EH (cell line): Measurements from ENCODE around the gene PDCD7.
"Not testable (repeated sequence)": the region's sequence is repeated elsewhere in the genome, so short reads cannot be mapped to it uniquely, and the experiment has no call there.

Source experiments
- DNase-seq: peaks from one replicate; pipeline ENCODE4 v3.0.0-alpha.2; 2015; ENCODE audit warnings: low read depth

PDCD7 gene

DNA sequence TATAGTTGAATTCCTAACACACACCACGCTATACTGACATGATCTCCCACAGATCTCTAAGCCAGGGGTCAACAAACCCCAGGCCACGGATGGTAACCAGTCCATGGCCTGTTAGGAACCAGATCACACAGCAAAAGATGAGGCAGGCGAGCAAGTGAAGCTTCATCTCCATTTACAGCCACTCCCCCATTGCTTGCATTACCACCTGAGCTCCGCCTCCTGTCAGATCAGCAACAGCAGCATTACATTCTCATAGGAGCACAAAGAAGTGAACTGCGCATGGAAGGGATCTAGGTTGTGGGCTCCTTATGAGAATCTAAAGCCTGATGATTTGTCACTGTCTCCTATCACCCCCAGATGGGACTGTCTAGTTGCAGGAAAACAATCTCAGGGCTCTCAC is 2.7 kb downstream of the PDCD7 start:
- no peak for DNase-seq

DNA sequence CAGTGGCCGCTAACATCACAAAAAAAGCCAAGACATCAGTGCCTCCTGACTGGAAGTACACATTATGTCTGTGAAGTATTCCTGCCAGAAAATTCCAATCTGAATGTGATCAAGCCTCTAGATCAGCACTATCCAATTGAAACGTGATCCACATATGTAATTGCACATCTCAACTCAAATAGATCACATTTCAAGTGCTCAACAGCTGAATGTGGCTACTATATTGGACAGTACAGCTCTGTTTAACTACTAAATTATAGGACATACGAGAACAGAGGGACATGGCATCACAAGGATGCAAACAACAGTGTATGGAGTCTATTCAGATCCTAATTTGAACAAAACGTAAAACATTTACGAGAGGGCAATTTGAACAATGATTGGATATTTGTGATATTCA is 18.1 kb downstream of the PDCD7 start:
- DNase-seq, result no peak

DNA sequence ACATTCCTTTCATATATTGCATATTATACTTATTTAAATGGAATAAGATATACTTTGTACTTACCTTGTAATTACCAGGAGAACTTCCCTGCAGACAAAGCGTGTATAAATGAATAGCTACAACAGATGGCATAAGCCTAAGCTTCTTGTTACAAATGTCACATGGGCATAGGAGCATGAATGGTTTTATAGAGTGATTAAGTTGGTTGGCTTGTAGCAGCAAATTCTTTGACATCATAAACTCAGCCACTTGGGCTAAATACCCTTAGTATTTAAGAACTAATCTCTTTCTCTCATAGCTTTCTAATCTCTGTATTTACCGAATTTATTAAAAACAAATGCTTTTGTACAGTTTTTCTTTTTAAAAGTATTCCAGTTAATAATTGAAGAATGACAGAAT is 18.5 kb downstream of the PDCD7 start, which contains the start of gene UBAP1L:
Gene UBAP1L, minus strand, starts transcription at position 115 of the 400 bp plus-strand sequence. CDS start 8,985 bp downstream, outside the sequence.
- DNase-seq, result peak; percentile 12

GRCh38 chr15:65110676-65111292 is 22.8 kb downstream of the PDCD7 start:
- peak; percentile 13 for DNase-seq

DNA sequence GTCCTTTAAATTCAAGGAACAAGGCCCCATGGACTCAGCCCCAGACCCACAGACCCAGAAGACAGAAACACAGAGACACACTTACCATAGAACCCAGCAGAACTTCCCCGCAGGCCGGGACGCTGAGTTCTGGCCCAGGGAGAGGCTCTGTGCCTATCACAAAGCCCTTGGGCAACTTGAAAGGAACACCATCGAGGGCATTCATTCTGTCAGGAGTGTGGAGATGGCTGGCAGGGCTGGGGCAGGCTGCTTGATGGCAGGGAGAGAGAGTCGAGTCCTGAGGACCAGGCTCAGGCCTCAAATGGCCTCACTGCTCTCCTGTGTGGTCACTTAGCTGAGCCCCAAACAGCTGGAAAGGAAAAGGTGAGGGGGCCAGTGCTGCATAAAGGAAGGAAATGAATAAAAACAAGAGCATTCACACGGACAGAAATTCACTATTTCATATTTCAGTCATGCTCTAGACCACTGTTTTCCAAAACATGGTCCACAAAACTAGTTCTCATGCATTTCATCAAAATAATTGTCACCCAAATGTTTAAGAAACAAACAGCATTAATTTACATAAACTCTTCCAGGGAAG is 27.5 kb downstream of the PDCD7 start:
- DNase-seq, result no peak

- no peak for DNase-seq
Measured at GRCh38 chr15:65105038-65105437, 28.6 kb downstream of the PDCD7 start.

- no peak for DNase-seq
Measured at GRCh38 chr15:65102912-65103311, 30.7 kb downstream of the PDCD7 start.

DNA sequence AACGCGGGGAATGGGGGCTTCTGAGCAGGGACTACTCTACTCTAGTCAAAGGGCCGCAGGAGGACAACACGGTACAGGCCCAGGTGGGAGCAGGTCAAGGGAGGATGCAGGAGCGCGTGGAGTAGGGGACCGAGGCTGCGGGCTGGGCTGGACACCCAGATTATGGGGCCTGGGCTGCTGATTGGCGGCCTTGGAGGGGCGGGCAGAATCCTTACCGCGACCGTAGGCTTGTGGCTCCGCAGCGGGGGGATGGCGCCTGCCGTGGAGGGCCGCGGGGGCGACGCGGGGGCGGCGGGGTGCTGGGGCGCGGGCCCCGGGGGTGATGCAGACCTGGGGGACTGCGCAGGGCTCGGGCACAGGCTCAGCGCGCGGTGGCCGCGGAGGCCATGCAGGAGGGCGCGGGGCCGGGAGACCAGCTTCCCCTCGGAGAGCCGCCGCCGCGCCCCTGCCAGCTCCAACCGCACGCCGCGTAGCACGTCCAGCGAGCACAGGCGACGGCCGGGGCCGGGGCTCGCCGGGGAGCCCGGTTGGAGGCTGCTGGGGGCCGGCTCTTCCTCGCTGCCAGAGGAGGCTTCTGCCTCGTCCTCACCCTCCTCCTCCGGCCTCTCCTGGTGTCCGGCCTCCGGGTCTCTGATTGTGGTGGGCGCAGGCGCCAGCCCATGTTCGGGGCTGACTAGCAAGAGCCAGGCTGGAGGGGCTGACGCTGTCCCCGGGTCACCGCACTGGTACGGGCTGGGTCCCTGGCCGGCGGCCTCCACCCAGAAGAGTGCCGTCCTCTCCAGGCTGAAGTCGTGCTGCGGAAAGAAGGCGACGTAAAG is 31.5 kb downstream of the PDCD7 start:
- no peak for DNase-seq

DNA sequence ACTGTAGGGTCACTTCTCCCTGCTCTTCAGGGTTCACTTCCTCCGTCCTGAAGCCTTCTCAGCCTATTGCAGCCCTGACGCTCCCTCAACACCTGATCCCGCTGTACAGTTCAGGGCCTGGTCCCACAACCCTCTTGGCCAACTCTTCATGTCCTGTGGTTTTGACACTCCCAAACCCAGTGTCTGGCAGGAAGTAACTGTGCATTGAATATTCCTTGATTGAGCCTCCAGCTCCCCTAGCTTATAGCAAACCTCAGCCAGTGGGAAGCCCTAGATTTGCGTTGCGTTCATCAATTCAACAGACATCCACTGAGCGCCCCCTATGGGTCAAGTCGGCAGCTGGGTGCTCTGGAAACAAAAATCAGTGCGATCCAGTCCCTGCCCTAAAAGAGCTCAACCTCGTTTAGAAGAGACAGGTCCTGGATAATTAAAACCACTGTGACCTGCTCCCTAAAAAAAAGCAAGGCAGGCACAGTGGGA is 32.2 kb downstream of the PDCD7 start:
- DNase-seq, result peak; percentile 58

GRCh38 chr15:65100442-65100841 is 33.2 kb downstream of the PDCD7 start:
- no peak for DNase-seq

GRCh38 chr15:65099801-65100200 is 33.8 kb downstream of the PDCD7 start:
- DNase-seq, result not testable (repeated sequence)

GRCh38 chr15:65099336-65099735 is 34.3 kb downstream of the PDCD7 start:
- no peak for DNase-seq

GRCh38 chr15:65097651-65098263 is 35.9 kb downstream of the PDCD7 start:
- DNase-seq, result no peak

GRCh38 chr15:65096481-65097385 is 36.9 kb downstream of the PDCD7 start:
- no peak for DNase-seq

GRCh38 chr15:65095747-65096104 is 37.9 kb downstream of the PDCD7 start:
- DNase-seq, result no peak

- no peak for DNase-seq
Measured at GRCh38 chr15:65095011-65095746, 38.4 kb downstream of the PDCD7 start.

DNA sequence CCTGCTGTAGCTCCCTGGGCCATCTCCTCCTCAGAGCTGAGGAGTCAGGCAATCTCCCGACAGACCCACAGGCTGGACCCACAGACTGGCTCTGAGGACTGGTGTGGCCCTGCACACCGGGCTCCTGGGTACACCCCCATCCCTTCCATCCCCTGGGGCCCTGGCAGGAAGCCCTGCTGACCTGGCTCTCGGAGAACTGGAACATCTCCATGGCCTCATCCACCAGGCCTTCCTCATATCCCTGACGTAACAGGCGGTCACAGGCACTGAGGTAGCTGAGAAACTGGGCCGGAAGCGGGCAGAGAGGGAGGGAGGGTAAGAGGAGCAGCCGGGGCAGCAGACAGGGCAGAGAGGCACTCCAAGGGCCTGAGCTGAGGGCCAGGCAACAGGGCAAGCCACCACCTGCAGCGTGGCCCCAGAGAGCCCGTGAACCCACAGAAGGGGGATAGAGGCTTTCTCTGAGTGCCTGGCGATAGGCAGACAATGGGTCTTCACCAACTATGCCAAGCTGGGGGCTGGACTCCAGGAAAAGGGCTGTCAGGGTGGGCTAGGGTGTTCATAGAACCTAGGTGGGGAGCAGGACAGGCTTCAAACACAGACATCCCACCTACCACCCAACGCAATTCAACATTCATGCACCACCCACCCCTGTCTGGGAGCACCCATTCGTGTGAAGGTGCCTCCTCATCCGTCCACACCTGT is 39.2 kb downstream of the PDCD7 start:
- DNase-seq, result no peak

- DNase-seq, result not testable (repeated sequence)
Measured at GRCh38 chr15:65093793-65094170, 39.8 kb downstream of the PDCD7 start.

GRCh38 chr15:65092911-65093792 is 40.5 kb downstream of the PDCD7 start:
- DNase-seq, result no peak
